Fibroblast of pulmonary artery (primary cell): Measurements from ENCODE around the gene COMMD1.
A peak's percentile ranks its signal among the peaks of the same experiment; 100 is the strongest.

ENCODE experiments used
- DNase-seq: peaks from one replicate; pipeline ENCODE4 v3.0.0-alpha.2; 2010; ENCODE audit warnings: low read depth
- H3K4me3 ChIP-seq: replicated peaks from 2 replicates; pipeline ENCODE4 v1.5.1; 2011; ENCODE audit warnings: low read depth, mild to moderate bottlenecking, control low read depth, low read length, moderate library complexity
- TF ChIP-seq, protein P1 (sequence below): IDR thresholded peaks from 2 replicates; pipeline ENCODE4 v1.5.1; 2011; ENCODE audit warnings: mild to moderate bottlenecking, control low read depth, low read length, inconsistent platforms; ENCODE audit errors: missing control alignments

COMMD1 gene

GRCh38 chr2:61967262-61967661 is 61.8 kb downstream of the COMMD1 start:
- TF ChIP-seq, protein P1, sequence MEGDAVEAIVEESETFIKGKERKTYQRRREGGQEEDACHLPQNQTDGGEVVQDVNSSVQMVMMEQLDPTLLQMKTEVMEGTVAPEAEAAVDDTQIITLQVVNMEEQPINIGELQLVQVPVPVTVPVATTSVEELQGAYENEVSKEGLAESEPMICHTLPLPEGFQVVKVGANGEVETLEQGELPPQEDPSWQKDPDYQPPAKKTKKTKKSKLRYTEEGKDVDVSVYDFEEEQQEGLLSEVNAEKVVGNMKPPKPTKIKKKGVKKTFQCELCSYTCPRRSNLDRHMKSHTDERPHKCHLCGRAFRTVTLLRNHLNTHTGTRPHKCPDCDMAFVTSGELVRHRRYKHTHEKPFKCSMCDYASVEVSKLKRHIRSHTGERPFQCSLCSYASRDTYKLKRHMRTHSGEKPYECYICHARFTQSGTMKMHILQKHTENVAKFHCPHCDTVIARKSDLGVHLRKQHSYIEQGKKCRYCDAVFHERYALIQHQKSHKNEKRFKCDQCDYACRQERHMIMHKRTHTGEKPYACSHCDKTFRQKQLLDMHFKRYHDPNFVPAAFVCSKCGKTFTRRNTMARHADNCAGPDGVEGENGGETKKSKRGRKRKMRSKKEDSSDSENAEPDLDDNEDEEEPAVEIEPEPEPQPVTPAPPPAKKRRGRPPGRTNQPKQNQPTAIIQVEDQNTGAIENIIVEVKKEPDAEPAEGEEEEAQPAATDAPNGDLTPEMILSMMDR = no peak
- no peak for DNase-seq
- no peak overlapping the region for H3K4me3 ChIP-seq

DNA sequence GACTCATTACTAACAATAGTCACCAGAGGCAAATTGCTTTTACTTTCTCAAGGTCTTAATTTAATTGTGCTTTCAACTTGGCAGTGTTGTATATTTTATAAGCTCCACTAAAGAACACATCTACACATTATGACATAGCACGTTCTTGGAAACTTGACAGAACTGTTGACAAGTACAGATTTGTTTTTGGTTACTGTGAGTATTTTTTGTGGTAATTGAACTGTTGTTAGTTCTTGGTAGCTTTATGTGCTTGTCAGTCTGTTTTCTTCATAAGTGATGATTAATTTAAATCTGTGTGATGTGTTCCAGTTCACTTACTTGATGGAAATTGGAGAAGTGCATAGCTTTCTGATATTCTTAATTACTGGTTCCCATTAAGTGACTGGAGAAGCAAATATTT is 63.9 kb downstream of the COMMD1 start:
- no peak overlapping the region for H3K4me3 ChIP-seq
- DNase-seq = peak; percentile 28
- TF ChIP-seq, protein P1 = no peak

DNA sequence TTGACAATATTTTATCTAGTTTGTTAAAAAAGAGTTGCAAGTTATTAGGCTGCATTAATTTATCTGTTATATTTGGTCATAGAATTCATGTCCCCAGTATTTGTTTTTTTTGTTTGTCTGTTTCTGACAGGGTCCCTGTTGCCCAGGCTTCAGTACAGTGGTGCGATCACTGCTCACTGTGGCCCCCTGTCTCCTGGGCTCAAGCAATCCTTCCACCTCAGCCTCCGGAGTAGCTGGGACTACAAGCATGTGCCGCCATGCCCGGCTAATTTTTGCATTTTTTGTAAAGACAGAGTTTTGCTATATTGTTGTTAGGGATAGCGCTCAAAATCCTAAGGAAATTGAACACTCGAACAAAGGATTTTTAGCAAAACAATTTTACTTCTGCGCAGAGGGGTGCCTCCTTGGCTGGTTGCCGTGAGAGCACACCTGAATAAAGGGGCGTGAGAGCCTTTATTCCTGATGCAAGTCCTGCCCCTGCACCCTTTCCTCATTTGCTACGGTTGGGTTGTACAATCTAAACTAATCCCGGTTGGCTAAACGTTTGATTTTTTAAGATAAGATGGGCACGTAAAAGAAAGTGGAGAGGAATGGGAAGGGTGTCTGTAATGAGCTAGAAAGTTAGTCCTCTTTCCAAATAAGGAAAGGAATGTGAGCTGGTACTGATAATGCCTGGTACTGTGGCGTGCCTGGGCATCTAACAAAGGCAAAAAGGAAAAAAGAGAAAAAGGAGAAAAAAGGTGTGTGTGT is 65.5 kb downstream of the COMMD1 start:
- TF ChIP-seq, protein P1 = no peak
- H3K4me3 ChIP-seq = no peak overlapping the region
- peak; percentile 15 for DNase-seq

- DNase-seq = peak; percentile 8
- H3K4me3 ChIP-seq = no peak overlapping the region
- TF ChIP-seq, protein P1 = no peak
These were observed 73.0 kb downstream of the COMMD1 start for GRCh38 chr2:61978522-61978921.

- DNase-seq = no peak
- H3K4me3 ChIP-seq = no peak overlapping the region
- TF ChIP-seq, protein P1 = no peak
These were observed 75.3 kb downstream of the COMMD1 start for GRCh38 chr2:61980758-61981157.

DNA sequence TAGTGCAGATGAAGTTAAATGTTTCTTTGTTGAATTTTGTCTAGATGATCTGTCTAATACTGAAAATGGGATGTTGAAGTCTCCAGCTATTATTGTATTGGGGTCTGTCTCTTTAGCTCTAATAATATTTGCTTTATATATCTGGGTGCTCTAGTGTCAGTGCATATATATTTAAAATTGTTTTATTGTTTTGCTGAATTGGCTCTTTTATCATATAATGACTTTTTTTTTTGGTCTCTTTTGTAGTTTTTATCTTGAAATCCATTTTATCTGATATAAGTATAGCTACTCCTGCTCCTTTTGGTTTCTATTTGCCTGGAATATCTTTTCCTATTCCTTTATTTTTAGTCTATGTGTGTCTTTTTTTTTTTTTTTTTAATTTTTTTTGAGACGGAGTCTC is 79.2 kb downstream of the COMMD1 start:
- TF ChIP-seq, protein P1 = no peak
- H3K4me3 ChIP-seq = no peak overlapping the region
- no peak for DNase-seq
